Measurements from ENCODE around the gene PHLDA3. TPM values are rescaled to one million over a fixed set of nuclear protein-coding genes. Genes with fewer than 3 reads are reported as not detected.

PHLDA3 gene
- polyA plus RNA-seq, 1 donor from 2014 or later, result 35.1 TPM

GRCh38 chr1:201434266-201434665, 34.7 kb downstream of the PHLDA3 start:
- Histone ChIP-seq H3K36me3 (ENCODE audit: insufficient read depth, low read length) (no peaks in the 10 kb centered on the region), H3K9me2 (ENCODE audit: insufficient read depth, low read length) (no peaks in the 10 kb centered on the region), H3K27me3 (ENCODE audit: insufficient read depth, low read depth, low read length) (no peaks in the 10 kb centered on the region), H3K4me2 (ENCODE audit: low read length) (no peak overlapping the region), H4K20me1 (ENCODE audit: insufficient read depth) (no peaks in the 10 kb centered on the region), H2AFZ (ENCODE audit: low read depth, low read length) (no peak overlapping the region), H3K79me2 (replicated peaks; ENCODE audit: insufficient read depth, low read length) (no peaks in the 10 kb centered on the region), H3F3A (ENCODE audit: insufficient read depth, low read length, poor library complexity, severe bottlenecking) (no peaks in the 10 kb centered on the region), H3K4me3 (ENCODE audit: low read length) (no peak overlapping the region), H3K9ac (ENCODE audit: low read length) (no peak overlapping the region), H3K9me3 (ENCODE audit: low read length) (no peaks in the 10 kb centered on the region), H3K27ac (ENCODE audit: low read length) (no peak overlapping the region)
- no peak for TF ChIP-seq REST (IDR thresholded peaks at IDR 0.05; ENCODE audit: borderline replicate concordance)
- no peak for TF ChIP-seq POLR2AphosphoS5 (IDR thresholded peaks at IDR 0.05)
- TF ChIP-seq CTCF (IDR thresholded peaks at IDR 0.05; ENCODE audit: poor library complexity, severe bottlenecking), result no peak
- TF ChIP-seq MXI1 (conservative IDR thresholded peaks at IDR 0.05; ENCODE audit: poor library complexity, severe bottlenecking), result no peak
- TF ChIP-seq EP300 (conservative IDR thresholded peaks at IDR 0.05; ENCODE audit: poor library complexity, severe bottlenecking), result no peak
- no peak for TF ChIP-seq SMC3 (conservative IDR thresholded peaks at IDR 0.05; ENCODE audit: poor library complexity)

- no peaks in the 10 kb centered on the region for H3K79me2 ChIP-seq (replicated peaks; ENCODE audit: insufficient read depth, low read length)
- H3K9ac ChIP-seq (ENCODE audit: low read length), result no peak overlapping the region
- no peaks in the 10 kb centered on the region for H3F3A ChIP-seq (ENCODE audit: insufficient read depth, low read length, poor library complexity, severe bottlenecking)
- no peaks in the 10 kb centered on the region for H4K20me1 ChIP-seq (ENCODE audit: insufficient read depth)
- no peak overlapping the region for H3K4me2 ChIP-seq (ENCODE audit: low read length)
- TF ChIP-seq TAF1 (IDR thresholded peaks at IDR 0.05; ENCODE audit: low read depth) (no peak), REST (IDR thresholded peaks at IDR 0.05; ENCODE audit: borderline replicate concordance) (no peak), EP300 (conservative IDR thresholded peaks at IDR 0.05; ENCODE audit: poor library complexity, severe bottlenecking) (no peak), SMC3 (conservative IDR thresholded peaks at IDR 0.05; ENCODE audit: poor library complexity) (no peak), RAD21 (conservative IDR thresholded peaks at IDR 0.05) (no peak), EZH2 (IDR thresholded peaks at IDR 0.05; ENCODE audit: borderline replicate concordance, insufficient read depth, low read length, poor library complexity, severe bottlenecking) (no peak), MXI1 (conservative IDR thresholded peaks at IDR 0.05; ENCODE audit: poor library complexity, severe bottlenecking) (no peak), CTCF (IDR thresholded peaks at IDR 0.05; ENCODE audit: poor library complexity, severe bottlenecking) (no peak)
- H2AFZ ChIP-seq (ENCODE audit: low read depth, low read length), result no peak overlapping the region
- no peak overlapping the region for H3K4me3 ChIP-seq (ENCODE audit: low read length)
- no peaks in the 10 kb centered on the region for H3K9me2 ChIP-seq (ENCODE audit: insufficient read depth, low read length)
- no peak overlapping the region for H3K27ac ChIP-seq (ENCODE audit: low read length)
- no peaks in the 10 kb centered on the region for H3K36me3 ChIP-seq (ENCODE audit: insufficient read depth, low read length)
- H3K27me3 ChIP-seq (ENCODE audit: insufficient read depth, low read depth, low read length), result no peaks in the 10 kb centered on the region
- no peaks in the 10 kb centered on the region for H3K9me3 ChIP-seq (ENCODE audit: low read length)
These were observed 35.4 kb downstream of the PHLDA3 start for GRCh38 chr1:201433609-201434008.
